GM12878 (cell line): ENCODE data around the gene PDE6D. TPM values are rescaled to one million over a fixed set of nuclear protein-coding genes. Genes with fewer than 3 reads are reported as not detected.
A peak's percentile ranks its signal among the peaks of the same experiment; 100 is the strongest.

Source experiments
- CBFB ChIP-seq: IDR thresholded peaks from 2 replicates; pipeline ENCODE4 v1.6.1; 2016; ENCODE audit warnings: antibody characterized with exemption, low read depth
- HCFC1 ChIP-seq: fragments of 150-350 bp; IDR thresholded peaks from 2 replicates; pipeline ENCODE4 v1.6.1; 2014; ENCODE audit warnings: low read length
- JUND ChIP-seq: IDR thresholded peaks from 2 replicates; pipeline ENCODE4 v1.6.1; 2012; ENCODE audit warnings: low read depth, mild to moderate bottlenecking, low read length, improper control_type of control experiment, moderate library complexity
- MEF2A ChIP-seq: IDR thresholded peaks from 2 replicates; pipeline ENCODE4 v1.6.1; 2011; ENCODE audit warnings: low read depth, mild to moderate bottlenecking, low read length, moderate library complexity; ENCODE audit not compliant: insufficient read depth
- NFYA ChIP-seq: IDR thresholded peaks from 2 replicates; pipeline ENCODE4 v1.6.1; 2011; ENCODE audit warnings: low read depth, mild to moderate bottlenecking, low read length, improper control_type of control experiment, borderline replicate concordance
- RELA ChIP-seq: fragments of 450-650 bp; IDR thresholded peaks from 2 replicates; pipeline ENCODE4 v1.8.0; 2014; ENCODE audit warnings: borderline replicate concordance; ENCODE audit not compliant: partially characterized antibody
- RFX5 ChIP-seq: IDR thresholded peaks from 2 replicates; pipeline ENCODE4 v1.6.1; 2011; ENCODE audit warnings: low read depth, low read length, improper control_type of control experiment
- STAT1 ChIP-seq: fragments of 450-650 bp; conservative IDR thresholded peaks from 2 replicates; pipeline ENCODE4 v1.6.1; 2014; ENCODE audit warnings: antibody characterized with exemption, mild to moderate bottlenecking
- ZZZ3 ChIP-seq: IDR thresholded peaks from 2 replicates; pipeline ENCODE4 v1.6.1; 2011; ENCODE audit warnings: low read depth; ENCODE audit not compliant: control insufficient read depth, insufficient read length
- polyA plus RNA-seq, 11 experiments: library from polyadenylated mRNA; depleted of rRNA in 4 of 11; unstranded in 6 of 11; stranded (reverse) in 5 of 11; fragments of >200 nt; fragmentation: Nextera tagmentation in 4 of 11; fragmentation: Illumina TruSeq in 1 of 11; extraction: Ambion mirVana in 4 of 11; extraction: Trizol in 1 of 11; gene quantifications; 1 replicate in 1 of 11; 2 replicates in 10 of 11; pipeline versions ENCODE4 v1.2.1 to v1.2.3, GENCODE V29; 2011 to 2016; ENCODE audit warnings: inconsistent platforms in 2 of 11, missing spikeins in 2 of 11, low read depth in 1 of 11
- total RNA-seq, 4 experiments: library from RNA; depleted of rRNA in 3 of 4; stranded (reverse); fragments of >200 nt in 3 of 4; fragmentation: Illumina TruSeq in 1 of 4; extraction: Trizol in 1 of 4; gene quantifications; 2 replicates each; pipeline versions ENCODE4 v1.2.1 to v1.2.3, GENCODE V29; 2013 to 2021
- TF ChIP-seq, protein P1 (sequence below): fragments of 150-350 bp; IDR thresholded peaks from 2 replicates; pipeline ENCODE4 v1.6.1; 2016; ENCODE audit warnings: low read depth, low read length
- TF ChIP-seq, protein P2 (sequence below): fragments of 450-650 bp; IDR thresholded peaks from 2 replicates; pipeline ENCODE4 v1.6.1; 2014; ENCODE audit warnings: mild to moderate bottlenecking
- TF ChIP-seq, protein P3 (sequence below): fragments of 450-650 bp; IDR thresholded peaks from 2 replicates; pipeline ENCODE4 v1.6.1; 2017; ENCODE audit warnings: mild to moderate bottlenecking, moderate library complexity
- TF ChIP-seq, protein P4 (sequence below): fragments of 450-650 bp; formaldehyde crosslinking; IDR thresholded peaks from 2 replicates; pipeline ENCODE4 v1.4.0; 2020; ENCODE audit warnings: mild to moderate bottlenecking, moderate library complexity

Gene PDE6D
- total and polyA plus RNA-seq, 10 of the 15 experiments (the other 5 are each of a cell fraction or from before 2014, with no cell fraction given): 8.2 to 69.4 (median 56.2) TPM

DNA sequence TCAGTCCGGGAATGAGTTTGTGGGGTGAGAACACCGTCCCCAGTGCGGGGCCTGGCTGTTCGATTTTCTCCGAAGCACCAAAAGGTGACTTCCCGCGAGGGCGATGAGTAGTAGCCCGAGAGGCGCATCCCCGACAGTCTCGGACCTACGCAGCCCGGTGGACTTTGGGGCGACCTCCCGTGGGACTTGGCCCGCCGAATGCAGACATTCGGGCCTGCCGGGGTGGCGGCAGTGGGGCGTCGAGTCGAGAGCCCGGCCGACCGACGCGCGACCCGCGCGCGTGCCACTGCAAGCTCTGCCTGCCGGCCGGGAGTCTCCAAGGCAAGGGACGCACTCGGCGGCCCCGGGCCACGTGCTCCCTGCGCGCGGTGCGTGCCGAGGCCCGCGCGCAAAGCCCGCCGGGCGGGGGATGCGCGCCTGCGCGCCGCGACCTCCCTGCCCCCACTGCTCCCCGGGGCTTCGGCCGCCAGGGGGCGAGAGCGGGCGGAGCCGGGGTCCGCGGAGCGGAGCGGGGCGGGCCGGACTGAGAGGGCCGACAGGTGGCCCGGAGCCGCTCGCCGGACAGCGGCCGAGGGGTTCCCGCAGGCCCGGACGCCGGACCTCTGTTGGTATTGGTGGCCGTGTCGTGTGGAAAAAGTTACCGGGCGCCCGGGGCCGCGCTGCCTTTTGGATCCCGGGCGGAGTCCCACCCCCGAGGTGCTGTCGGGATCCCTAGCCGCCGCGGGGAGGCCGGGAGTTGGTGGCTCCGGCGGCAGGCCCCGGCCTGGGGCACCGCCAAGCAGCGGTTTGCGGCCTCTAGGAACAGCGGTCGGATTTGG lies 70.9 kb downstream of the PDE6D start (continued):
- TF ChIP-seq, protein P1, sequence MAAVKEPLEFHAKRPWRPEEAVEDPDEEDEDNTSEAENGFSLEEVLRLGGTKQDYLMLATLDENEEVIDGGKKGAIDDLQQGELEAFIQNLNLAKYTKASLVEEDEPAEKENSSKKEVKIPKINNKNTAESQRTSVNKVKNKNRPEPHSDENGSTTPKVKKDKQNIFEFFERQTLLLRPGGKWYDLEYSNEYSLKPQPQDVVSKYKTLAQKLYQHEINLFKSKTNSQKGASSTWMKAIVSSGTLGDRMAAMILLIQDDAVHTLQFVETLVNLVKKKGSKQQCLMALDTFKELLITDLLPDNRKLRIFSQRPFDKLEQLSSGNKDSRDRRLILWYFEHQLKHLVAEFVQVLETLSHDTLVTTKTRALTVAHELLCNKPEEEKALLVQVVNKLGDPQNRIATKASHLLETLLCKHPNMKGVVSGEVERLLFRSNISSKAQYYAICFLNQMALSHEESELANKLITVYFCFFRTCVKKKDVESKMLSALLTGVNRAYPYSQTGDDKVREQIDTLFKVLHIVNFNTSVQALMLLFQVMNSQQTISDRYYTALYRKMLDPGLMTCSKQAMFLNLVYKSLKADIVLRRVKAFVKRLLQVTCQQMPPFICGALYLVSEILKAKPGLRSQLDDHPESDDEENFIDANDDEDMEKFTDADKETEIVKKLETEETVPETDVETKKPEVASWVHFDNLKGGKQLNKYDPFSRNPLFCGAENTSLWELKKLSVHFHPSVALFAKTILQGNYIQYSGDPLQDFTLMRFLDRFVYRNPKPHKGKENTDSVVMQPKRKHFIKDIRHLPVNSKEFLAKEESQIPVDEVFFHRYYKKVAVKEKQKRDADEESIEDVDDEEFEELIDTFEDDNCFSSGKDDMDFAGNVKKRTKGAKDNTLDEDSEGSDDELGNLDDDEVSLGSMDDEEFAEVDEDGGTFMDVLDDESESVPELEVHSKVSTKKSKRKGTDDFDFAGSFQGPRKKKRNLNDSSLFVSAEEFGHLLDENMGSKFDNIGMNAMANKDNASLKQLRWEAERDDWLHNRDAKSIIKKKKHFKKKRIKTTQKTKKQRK: no peak
- TF ChIP-seq CBFB (no peak), ZZZ3 (no peak), RFX5 (no peak), JUND (0 out of 2 replicates have a peak, but pooled peaks have one; percentile 17), RELA (peak; percentile 74), NFYA (no peak), HCFC1 (peak; percentile 57), STAT1 (peak; percentile 66; the same call in 1 of the 2 replicates), MEF2A (0 out of 2 replicates have a peak, but pooled peaks have one; percentile 47)
- TF ChIP-seq, protein P2, sequence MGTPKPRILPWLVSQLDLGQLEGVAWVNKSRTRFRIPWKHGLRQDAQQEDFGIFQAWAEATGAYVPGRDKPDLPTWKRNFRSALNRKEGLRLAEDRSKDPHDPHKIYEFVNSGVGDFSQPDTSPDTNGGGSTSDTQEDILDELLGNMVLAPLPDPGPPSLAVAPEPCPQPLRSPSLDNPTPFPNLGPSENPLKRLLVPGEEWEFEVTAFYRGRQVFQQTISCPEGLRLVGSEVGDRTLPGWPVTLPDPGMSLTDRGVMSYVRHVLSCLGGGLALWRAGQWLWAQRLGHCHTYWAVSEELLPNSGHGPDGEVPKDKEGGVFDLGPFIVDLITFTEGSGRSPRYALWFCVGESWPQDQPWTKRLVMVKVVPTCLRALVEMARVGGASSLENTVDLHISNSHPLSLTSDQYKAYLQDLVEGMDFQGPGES: 0 out of 2 replicates have a peak, but pooled peaks have one; percentile 8
- TF ChIP-seq, protein P3, sequence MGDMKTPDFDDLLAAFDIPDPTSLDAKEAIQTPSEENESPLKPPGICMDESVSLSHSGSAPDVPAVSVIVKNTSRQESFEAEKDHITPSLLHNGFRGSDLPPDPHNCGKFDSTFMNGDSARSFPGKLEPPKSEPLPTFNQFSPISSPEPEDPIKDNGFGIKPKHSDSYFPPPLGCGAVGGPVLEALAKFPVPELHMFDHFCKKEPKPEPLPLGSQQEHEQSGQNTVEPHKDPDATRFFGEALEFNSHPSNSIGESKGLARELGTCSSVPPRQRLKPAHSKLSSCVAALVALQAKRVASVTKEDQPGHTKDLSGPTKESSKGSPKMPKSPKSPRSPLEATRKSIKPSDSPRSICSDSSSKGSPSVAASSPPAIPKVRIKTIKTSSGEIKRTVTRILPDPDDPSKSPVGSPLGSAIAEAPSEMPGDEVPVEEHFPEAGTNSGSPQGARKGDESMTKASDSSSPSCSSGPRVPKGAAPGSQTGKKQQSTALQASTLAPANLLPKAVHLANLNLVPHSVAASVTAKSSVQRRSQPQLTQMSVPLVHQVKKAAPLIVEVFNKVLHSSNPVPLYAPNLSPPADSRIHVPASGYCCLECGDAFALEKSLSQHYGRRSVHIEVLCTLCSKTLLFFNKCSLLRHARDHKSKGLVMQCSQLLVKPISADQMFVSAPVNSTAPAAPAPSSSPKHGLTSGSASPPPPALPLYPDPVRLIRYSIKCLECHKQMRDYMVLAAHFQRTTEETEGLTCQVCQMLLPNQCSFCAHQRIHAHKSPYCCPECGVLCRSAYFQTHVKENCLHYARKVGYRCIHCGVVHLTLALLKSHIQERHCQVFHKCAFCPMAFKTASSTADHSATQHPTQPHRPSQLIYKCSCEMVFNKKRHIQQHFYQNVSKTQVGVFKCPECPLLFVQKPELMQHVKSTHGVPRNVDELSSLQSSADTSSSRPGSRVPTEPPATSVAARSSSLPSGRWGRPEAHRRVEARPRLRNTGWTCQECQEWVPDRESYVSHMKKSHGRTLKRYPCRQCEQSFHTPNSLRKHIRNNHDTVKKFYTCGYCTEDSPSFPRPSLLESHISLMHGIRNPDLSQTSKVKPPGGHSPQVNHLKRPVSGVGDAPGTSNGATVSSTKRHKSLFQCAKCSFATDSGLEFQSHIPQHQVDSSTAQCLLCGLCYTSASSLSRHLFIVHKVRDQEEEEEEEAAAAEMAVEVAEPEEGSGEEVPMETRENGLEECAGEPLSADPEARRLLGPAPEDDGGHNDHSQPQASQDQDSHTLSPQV: peak; percentile 91
- TF ChIP-seq, protein P4, sequence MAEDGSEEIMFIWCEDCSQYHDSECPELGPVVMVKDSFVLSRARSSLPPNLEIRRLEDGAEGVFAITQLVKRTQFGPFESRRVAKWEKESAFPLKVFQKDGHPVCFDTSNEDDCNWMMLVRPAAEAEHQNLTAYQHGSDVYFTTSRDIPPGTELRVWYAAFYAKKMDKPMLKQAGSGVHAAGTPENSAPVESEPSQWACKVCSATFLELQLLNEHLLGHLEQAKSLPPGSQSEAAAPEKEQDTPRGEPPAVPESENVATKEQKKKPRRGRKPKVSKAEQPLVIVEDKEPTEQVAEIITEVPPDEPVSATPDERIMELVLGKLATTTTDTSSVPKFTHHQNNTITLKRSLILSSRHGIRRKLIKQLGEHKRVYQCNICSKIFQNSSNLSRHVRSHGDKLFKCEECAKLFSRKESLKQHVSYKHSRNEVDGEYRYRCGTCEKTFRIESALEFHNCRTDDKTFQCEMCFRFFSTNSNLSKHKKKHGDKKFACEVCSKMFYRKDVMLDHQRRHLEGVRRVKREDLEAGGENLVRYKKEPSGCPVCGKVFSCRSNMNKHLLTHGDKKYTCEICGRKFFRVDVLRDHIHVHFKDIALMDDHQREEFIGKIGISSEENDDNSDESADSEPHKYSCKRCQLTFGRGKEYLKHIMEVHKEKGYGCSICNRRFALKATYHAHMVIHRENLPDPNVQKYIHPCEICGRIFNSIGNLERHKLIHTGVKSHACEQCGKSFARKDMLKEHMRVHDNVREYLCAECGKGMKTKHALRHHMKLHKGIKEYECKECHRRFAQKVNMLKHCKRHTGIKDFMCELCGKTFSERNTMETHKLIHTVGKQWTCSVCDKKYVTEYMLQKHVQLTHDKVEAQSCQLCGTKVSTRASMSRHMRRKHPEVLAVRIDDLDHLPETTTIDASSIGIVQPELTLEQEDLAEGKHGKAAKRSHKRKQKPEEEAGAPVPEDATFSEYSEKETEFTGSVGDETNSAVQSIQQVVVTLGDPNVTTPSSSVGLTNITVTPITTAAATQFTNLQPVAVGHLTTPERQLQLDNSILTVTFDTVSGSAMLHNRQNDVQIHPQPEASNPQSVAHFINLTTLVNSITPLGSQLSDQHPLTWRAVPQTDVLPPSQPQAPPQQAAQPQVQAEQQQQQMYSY (CRISPR knock-in tag): no peak
